Measurements from ENCODE around the gene CRTAC1.

The CRTAC1 gene, protein sequence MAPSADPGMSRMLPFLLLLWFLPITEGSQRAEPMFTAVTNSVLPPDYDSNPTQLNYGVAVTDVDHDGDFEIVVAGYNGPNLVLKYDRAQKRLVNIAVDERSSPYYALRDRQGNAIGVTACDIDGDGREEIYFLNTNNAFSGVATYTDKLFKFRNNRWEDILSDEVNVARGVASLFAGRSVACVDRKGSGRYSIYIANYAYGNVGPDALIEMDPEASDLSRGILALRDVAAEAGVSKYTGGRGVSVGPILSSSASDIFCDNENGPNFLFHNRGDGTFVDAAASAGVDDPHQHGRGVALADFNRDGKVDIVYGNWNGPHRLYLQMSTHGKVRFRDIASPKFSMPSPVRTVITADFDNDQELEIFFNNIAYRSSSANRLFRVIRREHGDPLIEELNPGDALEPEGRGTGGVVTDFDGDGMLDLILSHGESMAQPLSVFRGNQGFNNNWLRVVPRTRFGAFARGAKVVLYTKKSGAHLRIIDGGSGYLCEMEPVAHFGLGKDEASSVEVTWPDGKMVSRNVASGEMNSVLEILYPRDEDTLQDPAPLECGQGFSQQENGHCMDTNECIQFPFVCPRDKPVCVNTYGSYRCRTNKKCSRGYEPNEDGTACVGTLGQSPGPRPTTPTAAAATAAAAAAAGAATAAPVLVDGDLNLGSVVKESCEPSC

DNA sequence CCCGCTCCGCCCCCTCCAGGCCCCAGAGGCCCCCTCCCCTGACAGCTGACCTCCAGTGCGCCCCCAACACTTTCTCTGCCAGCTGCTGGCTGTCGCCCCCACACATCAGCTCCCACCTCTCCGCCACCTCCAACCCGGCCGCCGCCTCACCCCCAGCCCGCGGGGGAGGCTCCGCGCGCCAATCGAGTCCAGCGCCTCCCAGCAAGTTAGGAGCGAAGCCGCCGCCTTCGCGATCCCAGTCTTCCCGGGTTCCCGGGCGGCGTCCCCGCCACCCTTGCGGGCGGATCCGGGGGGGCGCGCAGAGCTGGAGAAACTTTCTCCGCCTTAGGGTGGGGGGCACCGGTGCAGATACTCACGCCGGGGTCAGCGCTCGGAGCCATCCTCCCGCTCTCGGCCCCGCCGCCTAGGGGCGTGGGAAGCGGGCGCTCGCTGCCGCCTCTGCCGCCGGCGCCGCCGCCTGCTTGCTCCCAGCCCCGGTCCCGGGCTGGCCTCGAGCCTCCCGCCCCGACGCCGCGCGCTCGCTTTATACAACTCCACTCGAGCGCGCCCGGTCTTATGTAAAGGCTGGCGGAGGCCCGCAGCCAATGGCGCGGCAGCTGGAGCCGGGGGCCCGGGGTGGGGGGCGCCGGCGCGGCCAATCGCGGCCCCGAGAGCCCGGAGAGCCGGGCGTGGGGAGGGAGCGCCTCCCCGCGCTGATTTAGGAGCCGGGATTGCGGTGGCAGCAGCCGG lies at the start of gene CRTAC1:
CRTAC1 (minus strand) TSS at position 529 of the 729 bp plus-strand sequence; CDS start at position 380, 149 bp downstream.
- DNase-seq (ENCODE audit: insufficient read length, low spot score), result no peak

GRCh38 chr10:98078774-98079173 lies 48.4 kb upstream of the CRTAC1 start:
- DNase-seq (ENCODE audit: insufficient read length, low spot score) (no peak), FAIRE-seq (no peak)

More for the DNA sequence above, at the start of gene CRTAC1:
- no peak for FAIRE-seq

DNA sequence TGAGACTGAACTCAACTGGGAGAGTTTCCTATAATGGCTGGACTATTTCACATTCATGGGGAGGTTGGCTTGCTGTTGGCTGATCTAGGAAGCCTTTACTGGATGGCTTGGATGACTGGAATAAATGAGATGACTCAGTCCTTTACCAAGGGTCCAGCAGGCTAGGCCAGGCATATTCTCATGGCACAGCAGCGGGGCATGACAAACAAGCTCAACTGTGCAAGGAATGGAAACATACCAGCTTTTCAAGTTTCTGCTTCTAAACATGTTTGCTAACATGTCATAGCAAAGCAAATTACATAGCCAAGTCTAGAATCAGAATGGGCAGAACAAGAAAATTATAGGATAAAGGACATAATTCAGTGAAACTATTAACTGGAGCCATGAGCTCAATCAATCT lies 46.8 kb upstream of the CRTAC1 start:
- FAIRE-seq (no peak), DNase-seq (ENCODE audit: insufficient read length, low spot score) (no peak)

GRCh38 chr10:98076086-98076485 lies 45.7 kb upstream of the CRTAC1 start:
- DNase-seq (ENCODE audit: insufficient read length, low spot score) (no peak), FAIRE-seq (no peak)

- FAIRE-seq (no peak), DNase-seq (ENCODE audit: insufficient read length, low spot score) (no peak)
Measured at GRCh38 chr10:98074315-98074911, 44.0 kb upstream of the CRTAC1 start.

GRCh38 chr10:98067165-98067564 lies 36.7 kb upstream of the CRTAC1 start:
- no peak for FAIRE-seq
- no peak for DNase-seq (ENCODE audit: insufficient read length, low spot score)

DNA sequence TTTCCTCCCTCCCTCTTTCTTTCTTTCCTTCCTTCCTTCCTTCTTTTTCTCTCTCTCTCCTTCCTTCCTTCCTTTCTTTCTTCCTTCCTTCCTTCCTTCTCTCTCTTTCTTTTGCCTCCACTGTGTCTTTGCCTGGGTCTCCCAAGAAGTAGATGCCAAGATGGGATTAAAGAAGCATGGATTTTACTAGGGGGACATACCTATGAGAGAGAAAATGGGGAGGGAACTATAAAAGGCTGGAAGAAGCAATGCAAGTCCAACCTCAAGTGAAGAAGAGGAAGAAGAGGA lies 33.3 kb upstream of the CRTAC1 start:
- DNase-seq (ENCODE audit: insufficient read length, low spot score), result no peak

DNA sequence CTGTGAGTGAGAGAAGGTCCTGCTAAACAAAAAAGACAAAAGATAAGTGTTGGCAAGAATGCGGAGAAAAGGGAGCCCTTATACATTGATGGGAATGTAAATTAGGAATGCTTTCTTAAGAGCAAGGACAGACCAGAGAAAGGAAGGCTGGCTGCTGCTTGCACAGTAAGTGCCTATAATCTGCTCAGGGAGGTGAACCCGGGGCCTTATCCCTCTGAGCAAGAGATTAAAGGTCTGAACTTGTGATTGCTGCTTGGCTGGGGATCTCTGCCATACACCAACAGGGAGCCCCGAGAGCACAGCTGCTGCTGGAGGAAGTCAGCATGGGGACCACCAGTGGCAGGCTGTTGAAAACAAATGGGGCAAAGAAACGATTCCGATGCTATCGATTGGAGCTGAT lies 32.0 kb upstream of the CRTAC1 start:
- DNase-seq (ENCODE audit: insufficient read length, low spot score) (no peak), FAIRE-seq (no peak)

More for the DNA sequence above, 33.3 kb upstream of the CRTAC1 start:
- FAIRE-seq, result no peak

GRCh38 chr10:98060079-98060478 lies 29.7 kb upstream of the CRTAC1 start:
- FAIRE-seq (no peak), DNase-seq (ENCODE audit: insufficient read length, low spot score) (no peak)

GRCh38 chr10:98058295-98058694 lies 27.9 kb upstream of the CRTAC1 start:
- FAIRE-seq (no peak), DNase-seq (ENCODE audit: insufficient read length, low spot score) (no peak)

GRCh38 chr10:98055841-98056516 lies 25.6 kb upstream of the CRTAC1 start:
- peak; percentile 8 for FAIRE-seq
- DNase-seq (ENCODE audit: insufficient read length, low spot score), result peak; percentile 22

GRCh38 chr10:98047009-98047741 lies 16.8 kb upstream of the CRTAC1 start:
- no peak for DNase-seq (ENCODE audit: insufficient read length, low spot score)
- no peak for FAIRE-seq

DNA sequence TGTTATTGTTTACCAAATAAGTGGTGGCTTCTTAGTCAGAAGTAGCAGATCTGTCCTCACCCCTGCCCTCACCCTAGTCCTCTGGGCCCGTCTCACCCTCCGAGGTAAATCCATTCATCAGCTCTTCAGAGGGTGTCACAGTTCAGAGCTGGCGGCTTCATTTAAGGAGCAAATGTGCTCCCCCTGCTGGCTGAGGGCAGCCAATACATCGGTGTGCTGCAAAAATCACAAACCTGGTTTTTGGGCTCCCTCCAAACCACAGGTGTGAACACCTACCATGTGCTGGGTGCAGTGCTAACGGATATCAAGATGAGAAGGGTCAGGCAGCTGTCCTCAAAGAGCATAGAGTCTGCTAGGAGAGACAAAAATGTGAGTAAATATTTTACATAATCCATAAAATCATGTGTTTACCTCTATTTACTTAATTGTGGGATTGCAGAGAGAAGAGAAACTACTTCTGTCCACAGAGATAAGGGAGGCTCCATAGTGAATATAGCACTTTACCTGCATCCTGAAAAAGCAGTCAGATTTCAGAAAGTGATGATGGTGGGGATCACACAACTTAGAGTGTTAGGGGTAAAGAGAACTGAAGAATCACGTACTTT lies 15.5 kb upstream of the CRTAC1 start:
- peak; percentile 89 for FAIRE-seq
- DNase-seq (ENCODE audit: insufficient read length, low spot score), result no peak

GRCh38 chr10:98041352-98042043 lies 11.1 kb upstream of the CRTAC1 start:
- no peak for DNase-seq (ENCODE audit: insufficient read length, low spot score)
- peak; percentile 82 for FAIRE-seq

GRCh38 chr10:98039690-98040381 lies 9.4 kb upstream of the CRTAC1 start:
- DNase-seq (ENCODE audit: insufficient read length, low spot score) (no peak), FAIRE-seq (no peak)

GRCh38 chr10:98038288-98038687 lies 7.9 kb upstream of the CRTAC1 start:
- FAIRE-seq, result no peak
- no peak for DNase-seq (ENCODE audit: insufficient read length, low spot score)

GRCh38 chr10:98035599-98035998 lies 5.2 kb upstream of the CRTAC1 start:
- DNase-seq (ENCODE audit: insufficient read length, low spot score) (no peak), FAIRE-seq (no peak)

DNA sequence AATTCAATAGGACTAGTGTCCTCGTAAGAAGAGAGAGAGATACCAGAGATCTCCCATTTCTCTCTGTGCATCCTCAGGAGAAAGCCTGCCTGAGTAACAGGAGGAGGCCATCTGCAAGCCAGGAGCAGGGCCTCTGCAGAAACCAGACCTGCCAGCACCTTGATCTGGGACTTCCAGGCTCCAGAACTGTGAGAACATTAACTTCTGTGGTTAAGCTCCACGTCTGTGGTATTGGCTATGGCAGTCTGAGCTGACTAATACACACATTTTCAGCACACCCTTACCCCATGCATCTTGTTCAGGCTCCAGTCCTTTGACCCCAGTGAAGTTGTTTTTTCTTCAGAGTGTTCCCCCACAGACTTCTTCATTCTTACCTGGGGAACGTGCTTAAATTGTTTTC lies 3.1 kb upstream of the CRTAC1 start:
- DNase-seq (ENCODE audit: insufficient read length, low spot score) (no peak), FAIRE-seq (no peak)

Data from GM19239 (cell line).